GM18909 (cell line): ENCODE results near the gene FAM20C.

Experiments
- ATAC-seq: cut with Tn5 transposase; IDR thresholded peaks from one replicate; pipeline ENCODE4 v1.9.1; 2021; ENCODE audit warnings: mild to moderate bottlenecking; ENCODE audit not compliant: unreplicated experiment, poor library complexity

Gene FAM20C

DNA sequence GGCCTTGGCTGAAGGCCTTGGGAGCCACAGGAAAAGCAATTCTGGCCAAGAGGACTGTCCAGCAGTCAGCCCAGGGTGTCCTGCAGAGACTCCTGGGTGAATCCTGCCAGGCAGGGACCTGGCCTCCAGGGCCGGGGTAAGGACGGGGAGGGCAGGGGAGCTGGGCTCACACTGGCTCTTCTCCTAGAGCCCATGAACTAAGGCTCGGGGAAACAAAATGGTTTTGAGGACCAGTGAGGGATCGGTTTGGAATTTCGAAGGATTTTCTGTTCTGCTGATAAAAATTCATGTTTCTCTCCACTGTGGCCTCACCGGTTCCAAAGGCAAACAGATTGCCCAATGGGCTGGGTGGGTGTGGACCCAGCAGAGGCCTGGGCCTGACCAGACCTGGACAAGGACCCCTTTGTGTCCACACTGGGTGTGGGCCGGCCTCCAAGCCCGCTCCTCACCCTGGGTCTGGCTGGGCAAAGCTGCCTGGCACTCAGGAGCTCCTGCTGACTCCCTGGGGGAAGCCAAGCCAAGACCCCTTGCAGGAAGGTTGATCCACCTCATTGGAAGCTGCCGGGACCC, 27.3 kb downstream of the FAM20C start:
- no peak for ATAC-seq

DNA sequence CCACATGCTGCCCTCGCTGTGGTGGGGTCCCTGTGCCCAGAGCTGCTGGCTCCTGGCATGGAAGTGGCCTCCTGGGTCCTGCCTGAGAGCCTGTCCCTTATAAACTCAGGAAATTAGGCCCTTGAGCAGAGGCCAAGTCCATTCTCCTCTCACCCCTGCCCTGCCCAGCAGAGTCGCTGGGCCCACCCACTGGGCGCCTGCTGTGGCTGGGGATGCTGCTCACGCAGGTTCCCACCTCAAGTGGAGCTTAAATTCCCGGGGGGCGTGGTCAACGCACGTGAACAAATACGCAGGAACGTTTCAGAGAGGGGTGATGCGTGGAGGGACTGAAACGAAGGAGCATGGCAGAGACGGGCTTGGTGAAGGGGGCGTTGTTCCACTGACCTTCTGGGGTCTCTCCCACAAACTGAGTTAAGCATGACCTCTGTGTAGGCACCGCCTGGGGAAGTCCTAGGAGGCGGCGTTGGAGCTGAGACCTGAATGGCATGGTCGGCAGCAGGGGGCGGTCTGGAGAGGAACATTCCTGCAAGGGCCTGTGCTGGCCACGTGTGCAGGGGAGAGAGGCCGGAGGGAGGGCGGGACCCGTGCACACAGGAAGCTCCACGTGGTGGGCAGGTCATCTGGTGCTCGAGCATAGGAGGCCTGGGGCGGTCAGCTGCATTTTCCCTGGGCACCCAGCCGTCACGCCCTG, 27.9 kb downstream of the FAM20C start:
- ATAC-seq, result no peak

- no peak for ATAC-seq
Observed at GRCh38 chr7:221978-222715, 29.8 kb downstream of the FAM20C start.

DNA sequence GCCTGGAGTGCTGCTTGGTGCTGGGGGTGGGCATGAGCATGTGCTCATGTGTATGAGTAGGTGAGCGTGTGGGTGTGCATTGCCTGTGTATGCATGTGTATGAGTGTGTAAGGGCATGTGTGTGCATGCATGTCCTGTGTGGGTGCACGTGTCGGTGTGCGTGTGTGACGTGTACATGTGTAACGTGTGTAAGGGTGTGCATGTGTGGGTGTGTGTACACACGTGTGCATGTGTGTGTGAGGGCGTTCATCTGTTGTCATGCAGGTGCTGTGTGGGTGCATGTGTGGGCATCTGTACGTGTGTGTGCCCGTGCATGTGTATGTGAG, 30.3 kb downstream of the FAM20C start:
- no peak for ATAC-seq

- no peak for ATAC-seq
Observed at GRCh38 chr7:223118-223800, 30.9 kb downstream of the FAM20C start.

- ATAC-seq, result no peak
Observed at GRCh38 chr7:223861-224260, 31.5 kb downstream of the FAM20C start.

DNA sequence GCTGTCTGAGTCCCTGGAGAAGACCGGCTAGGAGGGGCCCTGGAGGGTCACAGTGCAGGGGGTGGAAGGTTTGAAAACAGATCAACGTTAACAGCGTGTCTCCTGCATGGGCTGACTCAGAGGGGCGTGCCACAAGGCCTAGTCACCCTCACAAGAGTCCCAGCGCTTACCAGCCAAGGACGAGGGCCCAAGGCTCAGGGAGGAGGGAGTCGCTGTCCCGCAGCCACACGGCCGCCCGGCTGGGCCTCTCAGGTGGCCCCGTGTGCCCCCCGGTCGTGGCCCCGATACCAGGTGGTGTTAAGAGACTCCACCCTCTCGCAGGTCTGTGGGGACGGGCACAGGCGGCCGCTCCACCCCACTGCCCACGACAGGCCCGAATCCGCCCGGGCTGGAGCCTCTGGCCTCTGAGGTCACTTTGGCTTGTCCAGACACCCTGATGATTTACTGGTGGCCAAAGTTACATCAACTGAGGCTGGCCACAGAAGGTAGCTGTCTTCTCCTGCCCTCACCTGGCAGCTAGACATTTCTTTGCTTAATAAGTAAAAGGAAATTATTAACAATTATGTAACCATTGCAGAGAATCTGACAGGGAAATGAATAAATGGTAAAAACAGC, 34.0 kb downstream of the FAM20C start:
- ATAC-seq, result no peak

GRCh38 chr7:227926-228325, 35.6 kb downstream of the FAM20C start:
- ATAC-seq, result no peak

GRCh38 chr7:228610-229009, 36.2 kb downstream of the FAM20C start:
- no peak for ATAC-seq

- ATAC-seq, result no peak
Observed at GRCh38 chr7:229184-229964, 37.0 kb downstream of the FAM20C start.

DNA sequence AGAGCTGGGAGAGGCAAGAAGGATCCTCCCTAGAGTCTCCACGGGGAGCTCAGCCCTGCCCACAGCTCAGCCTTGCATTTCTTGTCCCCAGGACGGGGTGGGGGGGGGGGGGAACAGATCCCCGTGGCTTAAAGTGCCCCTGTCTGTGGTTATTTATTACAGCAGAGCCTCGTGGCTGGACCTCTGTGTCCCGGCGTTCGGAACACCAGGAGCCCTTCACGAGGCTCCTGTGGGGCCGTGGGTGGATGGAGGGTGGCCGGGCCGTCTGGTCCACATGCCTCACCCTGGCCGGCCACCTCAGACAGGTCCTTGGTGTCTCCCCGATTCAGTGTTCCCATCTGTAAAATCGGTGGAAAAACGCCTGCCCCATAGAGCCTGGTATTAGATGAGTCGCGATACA, 37.9 kb downstream of the FAM20C start:
- no peak for ATAC-seq

DNA sequence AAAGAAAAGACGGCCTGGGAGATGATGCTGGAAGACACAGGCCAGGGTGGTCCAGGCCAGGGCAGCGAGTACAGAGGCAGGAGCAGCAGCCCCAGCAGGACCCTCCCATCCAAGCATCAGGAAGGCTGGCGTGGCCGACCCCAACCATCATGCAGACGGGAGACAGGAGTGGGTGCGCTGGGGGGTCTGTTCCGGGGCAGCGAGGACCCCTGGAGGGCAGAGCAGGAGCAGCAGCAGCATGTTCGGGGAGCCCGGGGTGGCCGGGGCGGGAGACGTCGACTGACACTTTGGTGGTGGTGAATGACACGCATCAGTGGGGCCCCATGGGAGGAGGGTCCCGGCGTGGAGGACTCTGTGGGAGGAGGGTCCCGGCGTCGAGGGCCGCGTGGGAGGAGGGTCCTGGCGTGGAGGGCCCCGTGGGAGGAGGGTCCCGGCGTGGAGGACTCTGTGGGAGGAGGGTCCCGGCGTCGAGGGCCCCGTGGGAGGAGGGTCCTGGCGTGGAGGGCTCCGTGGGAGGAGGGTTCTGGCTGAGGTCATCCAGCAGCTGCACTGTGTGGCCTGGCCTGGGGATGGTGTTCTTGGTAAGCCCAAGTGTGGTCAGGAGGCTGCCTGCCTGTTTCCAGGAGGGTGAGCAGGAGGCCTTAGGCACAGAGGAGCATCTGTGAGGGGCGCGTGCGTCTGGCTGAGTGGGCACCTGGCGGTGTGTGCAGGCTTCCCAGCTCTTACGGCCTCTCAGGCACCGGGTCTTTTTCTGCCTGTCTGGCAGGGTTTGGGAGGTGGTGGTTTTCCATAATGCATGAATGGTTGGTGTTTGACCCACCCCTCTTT, 38.9 kb downstream of the FAM20C start:
- ATAC-seq, result no peak

GRCh38 chr7:231858-232246, 39.5 kb downstream of the FAM20C start:
- ATAC-seq, result no peak

DNA sequence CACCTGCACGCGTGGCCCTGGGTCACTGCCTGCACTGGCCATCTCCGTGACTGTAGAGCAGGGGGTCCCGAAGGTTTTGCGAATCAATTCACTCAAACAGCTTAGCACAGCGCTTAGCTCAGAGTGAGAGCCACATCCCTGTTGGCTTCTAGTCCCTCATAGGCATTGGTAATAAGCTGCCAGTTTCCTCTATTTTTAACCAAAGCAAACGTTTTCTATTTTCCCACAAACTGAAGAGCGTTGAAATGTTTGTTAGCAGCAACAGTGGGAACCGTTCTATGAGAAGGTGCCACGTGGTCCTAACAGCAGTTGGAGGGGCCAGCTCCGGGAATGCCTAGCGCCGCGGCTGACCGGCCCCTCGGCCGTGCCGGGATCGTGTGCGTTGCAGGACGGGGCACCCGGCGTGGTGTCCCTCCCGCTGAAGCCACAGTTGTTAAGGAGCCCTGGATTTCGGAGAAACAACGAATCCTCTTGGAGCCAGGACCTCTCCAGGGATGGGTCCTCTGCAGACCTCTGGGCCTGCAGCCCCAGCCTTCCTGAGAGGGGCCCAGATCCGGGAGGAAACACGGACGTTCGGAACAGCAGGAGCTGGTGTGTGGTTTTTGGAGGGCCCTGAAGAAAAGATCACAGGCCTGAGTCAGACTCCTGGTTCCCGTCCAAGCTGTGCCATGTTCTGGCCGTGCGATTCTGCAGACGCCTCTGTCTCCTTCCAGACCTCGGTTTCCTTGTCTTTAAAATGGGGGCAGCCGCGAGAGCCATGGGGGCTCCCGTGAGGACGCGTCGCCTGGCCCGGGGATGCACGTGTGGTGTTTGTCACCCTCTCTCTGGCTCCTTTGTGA, 40.3 kb downstream of the FAM20C start:
- no peak for ATAC-seq

GRCh38 chr7:233249-234035, 41.1 kb downstream of the FAM20C start:
- no peak for ATAC-seq

DNA sequence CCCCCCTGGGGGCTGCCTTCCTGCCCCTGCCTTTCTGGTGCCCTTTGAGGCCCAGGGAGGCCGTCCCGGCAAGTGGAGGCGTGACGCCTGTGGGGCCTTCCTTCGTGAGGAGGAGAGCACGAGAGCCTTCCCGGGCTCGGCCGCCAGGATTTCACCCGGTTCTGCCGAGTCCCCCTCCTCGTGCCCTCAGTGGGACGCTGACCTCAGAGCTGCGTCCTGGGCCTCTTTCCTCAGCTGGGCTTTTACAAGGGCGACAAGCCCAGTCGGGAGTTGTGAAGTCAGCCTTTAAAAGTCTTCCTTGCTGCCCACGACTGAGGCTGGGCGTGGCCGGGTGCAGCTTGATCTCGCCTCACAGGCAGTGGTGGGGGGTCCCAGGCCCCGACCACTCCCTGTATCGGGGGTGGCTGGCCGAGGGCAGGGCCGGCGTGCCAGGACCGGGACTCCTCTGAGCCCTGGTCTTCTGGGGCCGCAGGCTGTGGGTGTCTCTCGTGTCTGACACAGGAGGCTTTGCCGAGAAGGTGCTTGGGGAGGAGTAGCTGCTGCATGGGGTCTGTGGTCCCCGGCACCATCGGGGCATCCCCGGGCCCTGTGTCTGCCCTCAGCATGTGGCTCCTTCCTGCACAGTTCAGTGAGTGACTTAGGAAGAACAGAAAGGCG, 41.8 kb downstream of the FAM20C start:
- ATAC-seq, result no peak
